H1 (cell line): ENCODE data around the gene USH2A. TPM values are rescaled to one million over a fixed set of nuclear protein-coding genes. Genes with fewer than 3 reads are reported as not detected.

Source experiments
- CREB1 ChIP-seq: IDR thresholded peaks from 2 replicates; pipeline ENCODE4 v1.6.1; 2012; ENCODE audit warnings: inconsistent platforms
- SIN3A ChIP-seq, 2 experiments: IDR thresholded peaks in 1 of 2; conservative IDR thresholded peaks in 1 of 2; 2 replicates each; pipeline ENCODE4 v1.6.1; 2011 to 2012; ENCODE audit warnings: low read length in 2 of 2, improper control_type of control experiment in 1 of 2, low read depth in 1 of 2, mild to moderate bottlenecking in 1 of 2
- polyA plus RNA-seq, 7 experiments: library from polyadenylated mRNA; depleted of rRNA in 3 of 7; stranded (reverse) in 5 of 7; unstranded in 2 of 7; fragments of >200 nt in 5 of 7; fragments of 200-250 nt in 2 of 7; gene quantifications; 1 replicate in 5 of 7; 2 replicates in 1 of 7; 4 replicates in 1 of 7; pipeline versions ENCODE4 v1.2.1 to v1.2.3, GENCODE V29; 2011 to 2013; ENCODE audit warnings: missing spikeins in 2 of 7, mixed read lengths in 2 of 7
- total RNA-seq: library from RNA; stranded (reverse); fragmentation: NEBNext Ultra II Directional; extraction: Animal tissue kit (Norgen Biotek cat#: 25700); gene quantifications from 2 replicates; pipeline ENCODE4 v1.2.1, GENCODE V29; 2021

USH2A gene
- total and polyA plus RNA-seq, 2 of the 8 experiments (the other 6 are each of a cell fraction or from before 2014, with no cell fraction given) = 0.02 to 0.17 TPM

DNA sequence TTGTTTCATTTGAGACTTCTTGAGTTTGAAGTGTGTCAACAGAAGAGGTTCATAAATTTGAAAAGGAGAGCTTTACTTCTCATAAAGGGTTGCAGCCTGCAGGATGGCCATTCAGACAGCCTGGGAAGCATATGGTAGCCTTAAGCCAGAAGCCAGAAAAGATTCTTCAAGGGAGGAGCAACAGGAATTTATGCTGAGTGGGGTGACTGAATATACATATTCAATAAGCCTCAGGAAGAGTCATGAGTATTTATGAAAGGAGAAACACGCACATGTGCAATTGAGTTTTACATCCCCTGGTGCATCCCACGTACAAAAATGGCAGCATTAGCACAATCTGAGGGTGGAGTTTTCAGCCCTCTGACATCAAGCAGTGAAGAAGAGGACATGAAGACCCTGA lies 565.9 kb downstream of the USH2A start (continued):
- TF ChIP-seq CREB1 = no peak
- no peak for TF ChIP-seq SIN3A (conservative IDR thresholded peaks at IDR 0.05 in 1 of 2, IDR thresholded peaks at IDR 0.05 in 1 of 2; ENCODE audit: low read depth in 1 of 2, low read length in 2 of 2)
- TF ChIP-seq, all 59 proteins: peak for 0
